Lower leg skin (tissue), 4 donors: ENCODE data around the gene PTPRT. TPM values are rescaled to one million over a fixed set of nuclear protein-coding genes. Genes with fewer than 3 reads are reported as not detected.

ENCODE experiments used
- DNase-seq, 2 donors: peaks; one replicate each; pipeline ENCODE4 v3.0.0-alpha.2; 2019; ENCODE audit warnings: low spot score in 2 of 2
- H3K4me3 ChIP-seq: fragments of 200-600 bp; sonication (generic); 2 replicates; pipeline ENCODE4 v1.5.1; 2017; ENCODE audit warnings: mild to moderate bottlenecking, low read depth; ENCODE audit not compliant: poor library complexity, severe bottlenecking
- POLR2A ChIP-seq, 2 donors: fragments of 450-650 bp; IDR thresholded peaks; one replicate each; pipeline ENCODE4 v1.6.1; 2016 to 2017; ENCODE audit warnings: antibody characterized with exemption in 2 of 2, mild to moderate bottlenecking in 1 of 2, moderate library complexity in 1 of 2
- WGBS, 2 donors: methylation state at CpG; one replicate each; pipeline ENCODE4 v1.1.5; 2018; 5-methylcytosine and 5-hydroxymethylcytosine counted together
- intact Hi-C: fragments of 100-400 bp; cut with DNase I; formaldehyde crosslinking; loops from one replicate; pipeline ENCODE4 v1.15.0; 2023; ENCODE audit warnings: low total_unique reads
- total RNA-seq, 4 donors: library from RNA; depleted of rRNA; stranded (reverse); fragments of >200 nt; gene quantifications; one replicate each; pipeline ENCODE4 v1.1.0, GENCODE V29; 2016
- TF ChIP-seq, protein P1 (sequence below), 3 donors: fragments of 450-650 bp; IDR thresholded peaks; one replicate each; pipeline ENCODE4 v1.5.1; 2016; ENCODE audit warnings: antibody characterized with exemption in 3 of 3, mild to moderate bottlenecking in 3 of 3, moderate library complexity in 2 of 3

Gene PTPRT
- total RNA-seq, 4 donors from 2014 or later: 0.34 to 1.4 (median 0.95) TPM

DNA sequence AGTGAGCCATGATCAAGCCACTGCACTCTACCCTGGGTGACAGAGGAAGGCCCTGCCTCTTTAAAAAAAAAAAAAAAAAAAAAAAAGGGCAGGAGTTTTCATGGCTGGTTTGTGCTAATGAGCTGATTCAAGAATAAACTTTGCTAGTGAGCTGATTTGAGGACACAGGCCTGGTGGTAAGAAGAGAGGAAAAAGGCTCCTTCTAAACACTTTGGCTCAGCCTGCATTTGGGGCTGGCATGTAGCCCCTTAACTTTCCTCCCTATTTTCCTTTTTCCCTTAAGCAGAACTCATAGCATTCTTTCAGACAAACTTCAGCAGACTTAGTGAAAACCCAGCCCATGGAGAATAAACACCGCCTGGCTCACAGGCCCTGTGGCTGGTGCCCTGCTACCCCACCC, 432.7 kb downstream of the PTPRT start:
- WGBS, 2 donors: 67 to 71% methylated on average over 1 of the region's 1 CpG
- DNase-seq: no peak
- no peak for TF ChIP-seq POLR2A (IDR thresholded peaks at IDR 0.05)
- TF ChIP-seq, protein P1, sequence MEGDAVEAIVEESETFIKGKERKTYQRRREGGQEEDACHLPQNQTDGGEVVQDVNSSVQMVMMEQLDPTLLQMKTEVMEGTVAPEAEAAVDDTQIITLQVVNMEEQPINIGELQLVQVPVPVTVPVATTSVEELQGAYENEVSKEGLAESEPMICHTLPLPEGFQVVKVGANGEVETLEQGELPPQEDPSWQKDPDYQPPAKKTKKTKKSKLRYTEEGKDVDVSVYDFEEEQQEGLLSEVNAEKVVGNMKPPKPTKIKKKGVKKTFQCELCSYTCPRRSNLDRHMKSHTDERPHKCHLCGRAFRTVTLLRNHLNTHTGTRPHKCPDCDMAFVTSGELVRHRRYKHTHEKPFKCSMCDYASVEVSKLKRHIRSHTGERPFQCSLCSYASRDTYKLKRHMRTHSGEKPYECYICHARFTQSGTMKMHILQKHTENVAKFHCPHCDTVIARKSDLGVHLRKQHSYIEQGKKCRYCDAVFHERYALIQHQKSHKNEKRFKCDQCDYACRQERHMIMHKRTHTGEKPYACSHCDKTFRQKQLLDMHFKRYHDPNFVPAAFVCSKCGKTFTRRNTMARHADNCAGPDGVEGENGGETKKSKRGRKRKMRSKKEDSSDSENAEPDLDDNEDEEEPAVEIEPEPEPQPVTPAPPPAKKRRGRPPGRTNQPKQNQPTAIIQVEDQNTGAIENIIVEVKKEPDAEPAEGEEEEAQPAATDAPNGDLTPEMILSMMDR (IDR thresholded peaks at IDR 0.05): no peak
- intact Hi-C loops: no loop called here
- no peak overlapping the region for H3K4me3 ChIP-seq

DNA sequence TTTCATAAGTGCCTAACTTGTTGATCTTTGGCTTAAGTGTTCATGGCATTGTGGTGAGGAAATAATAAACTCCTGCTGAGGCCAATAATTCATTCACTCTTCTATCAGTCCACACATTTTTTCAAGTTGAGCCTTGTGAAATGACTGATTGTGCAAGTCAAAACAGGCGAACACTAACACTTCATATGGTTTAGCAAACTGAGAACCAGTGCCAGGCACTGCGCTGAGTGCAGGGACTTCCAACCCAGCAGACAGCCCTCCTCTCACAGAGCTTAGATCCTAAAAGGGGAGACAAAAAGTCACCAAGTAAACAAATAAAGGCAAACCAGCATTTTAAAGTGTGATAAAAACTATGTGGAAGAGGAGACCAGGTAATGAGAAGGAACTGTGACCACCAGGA, 435.0 kb downstream of the PTPRT start:
- 16 to 27% methylated on average over 2 of the region's 2 CpGs for WGBS, 2 donors
- intact Hi-C loops: no loop called here
- no peak for TF ChIP-seq POLR2A (IDR thresholded peaks at IDR 0.05)
- TF ChIP-seq, protein P1 (IDR thresholded peaks at IDR 0.05): no peak
- peak in 1 of 2 donors; percentile 45 for DNase-seq
- no peak overlapping the region for H3K4me3 ChIP-seq

DNA sequence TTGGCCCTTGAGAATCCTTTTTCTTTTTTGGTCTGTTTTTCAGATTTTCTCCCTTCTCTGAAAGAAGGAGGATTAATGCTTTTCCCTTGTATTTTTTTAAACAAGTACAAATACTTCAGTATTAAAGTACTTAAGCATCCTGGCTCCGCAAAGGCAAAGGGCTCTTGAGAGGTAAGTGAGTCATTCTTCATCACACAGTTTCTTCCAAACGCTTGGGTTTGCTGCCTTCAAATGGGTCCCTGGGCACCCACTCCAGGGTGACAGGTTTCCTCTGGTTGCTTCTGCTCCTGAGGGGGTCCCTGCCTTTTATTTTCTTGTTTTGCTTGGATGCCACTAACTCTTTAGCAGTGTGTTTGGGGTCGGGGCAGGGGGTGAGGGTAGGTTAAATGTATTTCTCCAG, 437.1 kb downstream of the PTPRT start:
- no peak for DNase-seq
- whole genome bisulfite sequencing, 2 donors: 80 to 81% methylated on average over 3 of the region's 3 CpGs
- no peak for TF ChIP-seq POLR2A (IDR thresholded peaks at IDR 0.05)
- TF ChIP-seq, protein P1 (IDR thresholded peaks at IDR 0.05): no peak
- no peak overlapping the region for H3K4me3 ChIP-seq
- intact Hi-C loops: no loop called here

DNA sequence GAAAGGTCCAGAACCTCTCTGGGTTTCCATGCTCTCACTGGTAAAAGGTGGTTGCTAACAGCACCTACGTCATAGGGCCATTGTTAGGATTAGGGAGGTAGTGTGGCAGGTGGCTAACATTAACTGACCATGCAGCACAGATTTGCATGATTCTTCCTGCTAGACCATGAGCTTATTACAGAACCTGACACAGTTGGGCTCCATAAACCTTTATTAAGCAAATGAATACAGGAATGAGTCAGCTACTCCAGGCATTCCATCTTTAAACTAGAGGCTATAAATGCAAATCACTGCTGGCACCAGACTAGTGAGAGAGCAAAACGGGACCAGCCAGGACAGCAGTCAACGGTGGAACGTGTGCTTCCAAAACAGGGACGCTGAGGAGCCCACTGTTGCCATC, 440.1 kb downstream of the PTPRT start:
- intact Hi-C loops: no loop called here
- TF ChIP-seq, protein P1 (IDR thresholded peaks at IDR 0.05): no peak
- no peak for TF ChIP-seq POLR2A (IDR thresholded peaks at IDR 0.05)
- WGBS, 2 donors: 19 to 41% methylated on average over 5 of the region's 5 CpGs
- no peak for DNase-seq
- H3K4me3 ChIP-seq: no peak overlapping the region

DNA sequence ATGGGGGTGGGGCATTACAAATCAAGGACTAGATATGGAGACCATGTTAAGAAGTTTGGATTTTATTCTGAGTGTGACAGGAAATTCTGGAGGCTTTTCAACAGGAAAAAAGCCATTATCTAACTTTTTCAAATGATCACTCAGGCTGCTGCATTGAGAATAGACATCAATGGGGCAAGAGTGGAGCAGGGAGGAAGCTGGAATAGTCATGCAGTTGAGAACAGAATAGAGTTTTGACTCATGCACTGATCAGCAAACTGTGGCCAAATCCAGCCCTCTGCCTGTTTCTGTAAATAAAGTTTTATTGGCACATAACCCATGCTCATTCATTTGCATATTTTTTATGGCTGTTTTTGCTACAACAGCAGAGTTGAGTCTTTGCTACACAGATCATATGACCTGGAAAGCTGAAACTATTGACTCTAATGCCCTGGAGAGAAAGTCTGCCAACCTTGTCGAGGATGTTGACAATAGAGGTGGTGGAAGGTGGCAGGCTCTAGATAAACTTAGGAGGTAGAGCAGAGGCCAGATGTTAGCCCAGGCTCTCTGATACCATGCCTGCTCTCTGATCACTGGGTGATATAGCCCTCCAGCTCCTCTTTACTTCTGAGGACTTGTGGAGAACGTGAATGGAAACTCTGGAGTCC, 441.8 kb downstream of the PTPRT start:
- TF ChIP-seq, protein P1 (IDR thresholded peaks at IDR 0.05): no peak
- no peak for TF ChIP-seq POLR2A (IDR thresholded peaks at IDR 0.05)
- DNase-seq: no peak
- H3K4me3 ChIP-seq: no peak overlapping the region
- intact Hi-C loops: no loop called here
- 66 to 71% methylated on average over 2 of the region's 2 CpGs for WGBS, 2 donors
